ENCODE measurements around the gene UBE2B. TPM values are rescaled to one million over a fixed set of nuclear protein-coding genes. Genes with fewer than 3 reads are reported as not detected.

The UBE2B gene
- polyA plus RNA-seq, 3 donors = 49.6 to 166 (median 51.7) TPM

- WGBS, 3 donors = 77 to 91% (median 80%) methylated on average over 4 of the region's 4 CpGs
These were observed 60.8 kb downstream of the UBE2B start for GRCh38 chr5:134432174-134432573.

GRCh38 chr5:134432677-134433359, 61.4 kb downstream of the UBE2B start:
- H3K27ac ChIP-seq (ENCODE audit: low read depth, low read length) = no peak overlapping the region
- 78 to 81% (median 79%) methylated on average over 14 of the region's 14 CpGs for WGBS, 3 donors

More at GRCh38 chr5:134432174-134432573, 60.8 kb downstream of the UBE2B start:
- no peak overlapping the region for H3K27ac ChIP-seq (ENCODE audit: low read depth, low read length)

- no peak overlapping the region for H3K27ac ChIP-seq (ENCODE audit: low read depth, low read length)
- 74 to 96% (median 85%) methylated on average over 2 of the region's 2 CpGs for WGBS, 3 donors
These were observed 64.2 kb downstream of the UBE2B start for GRCh38 chr5:134435560-134435959.

- no peak overlapping the region for H3K27ac ChIP-seq (ENCODE audit: low read depth, low read length)
- 21 to 26% (median 22%) methylated on average over 20 of the region's 20 CpGs for WGBS, 3 donors
These were observed 65.4 kb downstream of the UBE2B start for GRCh38 chr5:134436523-134437339.

GRCh38 chr5:134437340-134437846, 66.0 kb downstream of the UBE2B start:
- H3K27ac ChIP-seq (ENCODE audit: low read depth, low read length) = no peak overlapping the region
- 85 to 87% (median 87%) methylated on average over 4 of the region's 4 CpGs for WGBS, 3 donors

- no peak overlapping the region for H3K27ac ChIP-seq (ENCODE audit: low read depth, low read length)
These were observed 66.6 kb downstream of the UBE2B start for GRCh38 chr5:134437847-134438581.

GRCh38 chr5:134438721-134439123, 67.4 kb downstream of the UBE2B start:
- no peak overlapping the region for H3K27ac ChIP-seq (ENCODE audit: low read depth, low read length)

More at GRCh38 chr5:134437847-134438581, 66.6 kb downstream of the UBE2B start:
- 65 to 73% (median 71%) methylated on average over 7 of the region's 7 CpGs for WGBS, 3 donors

GRCh38 chr5:134439210-134439654, 67.9 kb downstream of the UBE2B start:
- H3K27ac ChIP-seq (ENCODE audit: low read depth, low read length) = no peak overlapping the region
- 19 to 55% (median 21%) methylated on average over 7 of the region's 7 CpGs for WGBS, 3 donors

More at GRCh38 chr5:134438721-134439123, 67.4 kb downstream of the UBE2B start:
- 74 to 93% (median 78%) methylated on average over 7 of the region's 7 CpGs for WGBS, 3 donors

GRCh38 chr5:134440201-134440755, 68.9 kb downstream of the UBE2B start:
- WGBS, 3 donors = 63 to 71% (median 65%) methylated on average over 3 of the region's 3 CpGs
- H3K27ac ChIP-seq (ENCODE audit: low read depth, low read length) = no peak overlapping the region

Other genes with a start within 250 kb of the UBE2B start
- 100 to 1,000 TPM; 234 to 627 (median 537) TPM for gene SKP1, start 194.6 kb upstream of the UBE2B start, polyA plus RNA-seq
- gene PPP2CA, start 145.5 kb upstream of the UBE2B start, polyA plus RNA-seq = 10 to 100 TPM; 33.2 to 95.5 (median 35.4) TPM
- 1 to 10 TPM in 2 of 3 donors, under 1 TPM in 1; 0.44 to 1.7 (median 1.5) TPM for gene CDKL3, start 4.4 kb upstream of the UBE2B start, polyA plus RNA-seq
- gene CDKN2AIPNL, start 40.3 kb downstream of the UBE2B start, polyA plus RNA-seq = 10 to 100 TPM; 21.5 to 37.0 (median 22.4) TPM
- 10 to 100 TPM; 12.5 to 17.9 (median 13.2) TPM for gene JADE2, start 154.1 kb downstream of the UBE2B start, polyA plus RNA-seq

All from adipose tissue (tissue), 3 donors.